Aorta (tissue), 5 donors: Measurements from ENCODE around the gene TNIP2. TPM values are rescaled to one million over a fixed set of nuclear protein-coding genes. Genes with fewer than 3 reads are reported as not detected.
A peak's percentile ranks its signal among the peaks of the same experiment; 100 is the strongest.
"Not testable (repeated sequence)": the region's sequence is repeated elsewhere in the genome, so short reads cannot be mapped to it uniquely, and the experiment has no call there.

ENCODE experiments used
- ATAC-seq: fragments of 200-7000 bp; cut with Tn5 transposase; one replicate; pipeline ENCODE4 v1.9.1; 2022; ENCODE audit warnings: moderate library complexity; ENCODE audit not compliant: low FRiP score
- DNase-seq, 2 donors: peaks; one replicate each; pipeline ENCODE4 v3.0.0-alpha.2; 2020
- H3K27ac ChIP-seq, 2 donors: one replicate each; pipeline ENCODE4 v1.5.1; 2013; ENCODE audit warnings: low read length in 2 of 2, mild to moderate bottlenecking in 2 of 2, moderate library complexity in 2 of 2, control low read depth in 1 of 2, inconsistent platforms in 1 of 2, low read depth in 1 of 2
- H3K27me3 ChIP-seq, 2 donors: one replicate each; pipeline ENCODE4 v1.6.1; 2013; ENCODE audit warnings: control low read depth in 1 of 2, low read length in 1 of 2, mild to moderate bottlenecking in 1 of 2, moderate library complexity in 1 of 2; ENCODE audit not compliant: insufficient read depth in 2 of 2, control insufficient read depth in 1 of 2
- H3K36me3 ChIP-seq, 2 donors: one replicate each; pipeline ENCODE4 v1.6.1; 2013; ENCODE audit warnings: control low read depth in 1 of 2, low read length in 1 of 2, mild to moderate bottlenecking in 1 of 2; ENCODE audit not compliant: insufficient read depth in 2 of 2, control insufficient read depth in 1 of 2
- H3K4me1 ChIP-seq, 2 donors: one replicate each; pipeline ENCODE4 v1.6.1; 2013; ENCODE audit warnings: low read length in 2 of 2, control low read depth in 1 of 2, mild to moderate bottlenecking in 1 of 2, moderate library complexity in 1 of 2; ENCODE audit not compliant: insufficient read depth in 2 of 2, control insufficient read depth in 1 of 2
- H3K4me3 ChIP-seq, 2 donors: one replicate each; pipeline ENCODE4 v1.5.1; 2013; ENCODE audit warnings: low read length in 2 of 2, control low read depth in 1 of 2, mild to moderate bottlenecking in 1 of 2
- H3K9me3 ChIP-seq: one replicate; pipeline ENCODE4 v1.6.1; 2013; ENCODE audit warnings: mild to moderate bottlenecking, low read length; ENCODE audit not compliant: control insufficient read depth
- WGBS, 2 donors: extraction: QIAGEN DNeasy Blood & Tissue Kit; methylation state at CpG; one replicate each; pipeline ENCODE4 v1.1.7; 2013; 5-methylcytosine and 5-hydroxymethylcytosine counted together
- intact Hi-C, 2 donors: fragments of 100-400 bp; cut with DNase I; formaldehyde crosslinking; loops; one replicate each; pipeline versions ENCODE4 v1.14.2 to v1.15.0; 2022
- polyA plus RNA-seq, 2 donors: library from polyadenylated mRNA; stranded (reverse); fragments of 200-250 nt; gene quantifications; one replicate each; pipeline ENCODE4 v1.2.3, GENCODE V29; 2013
- total RNA-seq, 2 donors: library from RNA; stranded (reverse); fragmentation: NEBNext Ultra II Directional; extraction: Animal tissue kit (Norgen Biotek cat#: 25700); gene quantifications; one replicate each; pipeline ENCODE4 v1.2.1, GENCODE V29; 2021
- donor health status: healthy with polysubstance abuse.
- donor health status: Bipolar disorder and iron deficiency.
- donor health status: DM: no; HTN: no; CAD: no.
- donor health status: DM: no; HTN: no; CAD: no.
- donor health status: DM: yes; HTN: yes; CAD: no.

The TNIP2 gene
- total and polyA plus RNA-seq, 4 donors, result 37.2 to 43.8 (median 38.4) TPM

- H3K4me3 ChIP-seq, result no peak overlapping the region
- no peaks in the 10 kb centered on the region for H3K27me3 ChIP-seq
- ATAC-seq (no peak), DNase-seq (no peak)
- no peaks in the 10 kb centered on the region for H3K4me1 ChIP-seq
- no peak overlapping the region for H3K27ac ChIP-seq
- WGBS, 2 donors, result 88 to 90% methylated on average over 4 of the region's 4 CpGs
- intact Hi-C loops, result no loop called here
- H3K9me3 ChIP-seq, result peaks cover 2% of the 10 kb centered on the region
- H3K36me3 ChIP-seq, result no peaks in the 10 kb centered on the region
These were observed 27.7 kb upstream of the TNIP2 start for GRCh38 chr4:2783790-2784189.

GRCh38 chr4:2781911-2782310 lies 25.8 kb upstream of the TNIP2 start:
- no peaks in the 10 kb centered on the region for H3K4me1 ChIP-seq
- WGBS, 2 donors, result 85 to 90% methylated on average over 10 of the region's 10 CpGs
- H3K27me3 ChIP-seq, result no peaks in the 10 kb centered on the region
- H3K27ac ChIP-seq, result no peak overlapping the region
- peaks cover 2% of the 10 kb centered on the region for H3K9me3 ChIP-seq
- ATAC-seq (no peak), DNase-seq (peak in 1 of 2 donors; percentile 11)
- intact Hi-C loops, result no loop called here
- no peaks in the 10 kb centered on the region for H3K36me3 ChIP-seq
- no peak overlapping the region for H3K4me3 ChIP-seq

GRCh38 chr4:2780643-2781042 lies 24.5 kb upstream of the TNIP2 start:
- H3K4me3 ChIP-seq, H3K4me1 ChIP-seq, intact Hi-C loops, H3K27ac ChIP-seq, H3K9me3 ChIP-seq, H3K36me3 ChIP-seq, ATAC-seq, H3K27me3 ChIP-seq: not testable (repeated sequence)
- peak in 1 of 2 donors; percentile 25 for DNase-seq
- WGBS, 2 donors, result 92 to 99% methylated on average over 5 of the region's 5 CpGs

DNA sequence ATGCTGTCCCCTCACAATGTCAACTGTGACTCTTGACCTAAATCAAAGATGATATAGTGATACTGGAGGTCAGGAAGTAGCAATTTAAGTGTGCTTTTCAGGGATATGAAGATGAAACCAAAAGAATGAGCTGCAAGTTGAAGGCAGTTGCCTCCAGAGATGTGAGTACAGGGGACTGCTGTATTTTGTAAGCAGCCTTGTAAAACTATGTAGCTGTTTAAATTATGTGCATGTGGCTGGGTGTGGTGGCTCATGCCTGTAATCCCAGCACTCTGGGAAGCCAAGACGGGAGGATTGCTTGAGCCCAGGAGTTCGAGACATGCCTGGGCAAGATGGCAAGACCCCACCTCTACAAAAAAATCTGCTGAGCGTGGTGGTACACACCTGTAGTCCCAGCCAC lies 15.1 kb upstream of the TNIP2 start:
- Histone ChIP-seq H3K4me3 (no peak overlapping the region), H3K4me1 (no peaks in the 10 kb centered on the region), H3K36me3 (no peaks in the 10 kb centered on the region), H3K27me3 (no peaks in the 10 kb centered on the region), H3K27ac (no peak overlapping the region), H3K9me3 (no peaks in the 10 kb centered on the region)
- intact Hi-C loops, result no loop called here
- DNase-seq (peak in 1 of 2 donors; percentile 10), ATAC-seq (no peak)
- whole genome bisulfite sequencing, 2 donors, result 91 to 93% methylated on average over 3 of the region's 3 CpGs

GRCh38 chr4:2768921-2769336 lies 12.8 kb upstream of the TNIP2 start:
- WGBS, 2 donors, result 52 to 57% methylated on average over 15 of the region's 15 CpGs

GRCh38 chr4:2768124-2768523 lies 12.0 kb upstream of the TNIP2 start:
- intact Hi-C loops, result loop anchor here in 1 of 2 donors (10.0 kb wide), 1 partner anchor 167 kb away; no protein-coding TSS in a partner anchor
- DNase-seq (peak in 1 of 2 donors; percentile 30), ATAC-seq (no peak)
- WGBS, 2 donors, result 89 to 92% methylated on average over 9 of the region's 9 CpGs
- Histone ChIP-seq H3K27ac (no peak overlapping the region), H3K4me1 (no peaks in the 10 kb centered on the region), H3K9me3 (no peaks in the 10 kb centered on the region), H3K27me3 (no peaks in the 10 kb centered on the region), H3K4me3 (no peak overlapping the region), H3K36me3 (no peaks in the 10 kb centered on the region)

More at GRCh38 chr4:2768921-2769336, 12.8 kb upstream of the TNIP2 start:
- ATAC-seq, result no peak
- Histone ChIP-seq H3K27ac (no peak overlapping the region), H3K4me1 (no peaks in the 10 kb centered on the region), H3K9me3 (no peaks in the 10 kb centered on the region), H3K27me3 (no peaks in the 10 kb centered on the region), H3K4me3 (no peak overlapping the region), H3K36me3 (no peaks in the 10 kb centered on the region)
- peak in 1 of 2 donors; percentile 70 for DNase-seq
- intact Hi-C loops, result loop anchor here in 1 of 2 donors (10.0 kb wide), 1 partner anchor 166 kb away; no protein-coding TSS in a partner anchor

DNA sequence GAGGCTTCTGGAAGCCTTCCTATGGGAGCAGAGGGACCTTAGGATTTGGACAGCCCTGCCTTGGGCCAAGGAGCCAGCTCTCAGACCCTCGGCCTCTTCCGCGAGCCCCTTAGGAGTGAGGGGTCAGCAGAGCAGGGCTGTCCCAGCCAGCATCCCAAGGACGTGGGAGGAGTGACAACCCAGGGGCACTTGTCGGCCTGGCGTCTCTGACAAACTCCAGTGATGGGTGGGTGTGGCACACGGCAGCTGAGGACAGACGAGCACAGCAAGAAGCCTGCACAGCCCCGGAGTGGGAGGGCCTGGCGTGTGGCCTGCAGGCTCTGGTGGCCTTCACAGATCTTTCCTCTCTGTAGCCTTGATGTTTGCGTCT lies 11.6 kb upstream of the TNIP2 start:
- H3K4me1 ChIP-seq, result no peaks in the 10 kb centered on the region
- H3K4me3 ChIP-seq, result no peak overlapping the region
- intact Hi-C loops, result loop anchor here in 1 of 2 donors (10.0 kb wide), 1 partner anchor 167 kb away; no protein-coding TSS in a partner anchor
- no peaks in the 10 kb centered on the region for H3K27me3 ChIP-seq
- ATAC-seq, result no peak
- peak in 1 of 2 donors; percentile 69 for DNase-seq
- no peaks in the 10 kb centered on the region for H3K9me3 ChIP-seq
- 88 to 92% methylated on average over 11 of the region's 11 CpGs for WGBS, 2 donors
- no peak overlapping the region for H3K27ac ChIP-seq
- no peaks in the 10 kb centered on the region for H3K36me3 ChIP-seq

DNA sequence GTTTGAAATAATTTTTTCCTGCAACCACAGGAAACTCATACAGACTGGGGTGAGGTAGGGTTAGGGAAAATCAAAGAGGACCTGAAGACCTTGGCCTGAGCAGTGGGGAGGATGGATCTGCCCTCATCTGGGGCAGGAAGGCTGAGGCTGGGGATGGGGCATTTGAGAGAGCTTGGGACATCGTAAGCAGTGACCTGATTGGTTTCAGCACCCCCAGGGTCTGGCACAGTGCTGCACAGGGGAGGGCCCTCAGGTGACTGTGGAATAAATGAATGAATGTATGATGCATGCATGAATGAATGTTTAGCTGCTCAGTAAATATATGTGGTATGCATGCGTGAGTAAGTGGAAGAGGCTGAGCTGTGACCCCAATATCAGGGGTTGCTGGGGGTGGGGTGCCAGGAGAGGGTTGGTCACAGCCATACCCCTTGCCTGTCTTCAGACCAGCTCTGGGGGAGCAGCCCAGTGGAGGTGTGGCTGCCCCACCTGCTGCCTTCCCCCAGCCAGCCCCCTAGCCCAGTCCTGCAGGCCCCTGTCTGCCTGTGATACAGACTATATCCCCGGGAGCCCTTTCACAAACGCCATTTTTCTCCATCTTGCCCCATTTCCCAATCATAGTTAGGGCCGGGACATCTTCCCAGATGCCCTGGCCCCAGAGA lies 11.0 kb upstream of the TNIP2 start:
- Histone ChIP-seq H3K36me3 (no peaks in the 10 kb centered on the region), H3K27ac (no peak overlapping the region), H3K27me3 (no peaks in the 10 kb centered on the region), H3K9me3 (no peaks in the 10 kb centered on the region), H3K4me1 (no peaks in the 10 kb centered on the region), H3K4me3 (no peak overlapping the region)
- intact Hi-C loops, result loop anchor here in 1 of 2 donors (10.0 kb wide), 1 partner anchor 168 kb away; no protein-coding TSS in a partner anchor
- 90 to 93% methylated on average over 5 of the region's 5 CpGs for WGBS, 2 donors
- no peak for ATAC-seq
- peak in 1 of 2 donors; percentile 25 for DNase-seq
